Endothelial cell of umbilical vein (primary cell): ENCODE data around the gene PRSS33. TPM values are rescaled to one million over a fixed set of nuclear protein-coding genes. Genes with fewer than 3 reads are reported as not detected.

ENCODE experiments used
- BruUV-seq: library from RNA; stranded (reverse); fragments of 400-500 nt; replicated peaks from 2 replicates; lab custom pipeline; 2021; lab: Mats Ljungman, UMichigan
- CTCF ChIA-PET: fragments of 300-600, 350-600 bp; sonication (Branson Sonifier 250); formaldehyde crosslinking; loops from one replicate; lab custom pipeline; 2021; ENCODE audit warnings: antibody characterized with exemption, inconsistent platforms; lab: Charles Lee
- POLR2A ChIA-PET: fragments of 300-600, 350-600 bp; sonication (Branson Sonifier 250); formaldehyde crosslinking; loops from one replicate; lab custom pipeline; 2021; ENCODE audit warnings: antibody characterized with exemption, inconsistent platforms; lab: Charles Lee
- DNase-seq: peaks from one replicate; pipeline ENCODE4 v3.0.0-alpha.2; 2011; ENCODE audit warnings: low read depth, low spot score
- FAIRE-seq: peaks from 2 replicates; lab custom pipeline; 2011; peaks lifted over from hg19 to GRCh38; lab: Jason Lieb, UNC
- H2AFZ ChIP-seq: 2 replicates; pipeline ENCODE4 v1.6.0; 2012; ENCODE audit warnings: low read depth, low read length, control low read depth, inconsistent platforms
- H3K27ac ChIP-seq: 2 replicates; pipeline ENCODE4 v1.5.1; 2011; ENCODE audit warnings: low read depth, mild to moderate bottlenecking, control low read depth, low read length, moderate library complexity; ENCODE audit not compliant: insufficient read depth
- H3K27me3 ChIP-seq, 2 experiments: 2 replicates each; pipeline versions ENCODE4 v1.6.0 to v1.6.1; 2011; ENCODE audit warnings: low read length in 2 of 2, mixed read lengths in 1 of 2; ENCODE audit not compliant: control insufficient read depth in 2 of 2, insufficient read depth in 2 of 2
- H3K36me3 ChIP-seq, 2 experiments: 2 replicates in 1 of 2; 3 replicates in 1 of 2; pipeline ENCODE4 v1.5.1; 2011; ENCODE audit warnings: low read length in 2 of 2, mild to moderate bottlenecking in 1 of 2, moderate library complexity in 1 of 2; ENCODE audit not compliant: control insufficient read depth in 2 of 2, insufficient read depth in 2 of 2; ENCODE audit errors: extremely low read depth in 1 of 2
- H3K4me1 ChIP-seq: 3 replicates; pipeline ENCODE4 v1.5.1; 2011; ENCODE audit warnings: mild to moderate bottlenecking, low read length; ENCODE audit not compliant: control insufficient read depth, insufficient read depth; ENCODE audit errors: extremely low read depth
- H3K4me2 ChIP-seq: 2 replicates; pipeline ENCODE4 v1.6.1; 2011; ENCODE audit warnings: low read length, control low read depth, mixed read lengths; ENCODE audit not compliant: insufficient read depth
- H3K4me3 ChIP-seq, 3 experiments: fragments of 200-600 bp in 1 of 3; sonication (generic), shearing (Covaris generic) in 1 of 3; replicated peaks in 1 of 3; 2 replicates each; pipeline ENCODE4 v1.5.1; 2011 to 2016; ENCODE audit warnings: control low read depth in 3 of 3, low read length in 3 of 3, mild to moderate bottlenecking in 2 of 3, inconsistent platforms in 1 of 3, low read depth in 1 of 3, moderate library complexity in 1 of 3; ENCODE audit not compliant: insufficient read depth in 1 of 3
- H3K79me2 ChIP-seq: 2 replicates; pipeline ENCODE4 v1.6.0; 2012; ENCODE audit warnings: low read length, inconsistent platforms; ENCODE audit not compliant: control insufficient read depth, insufficient read depth
- H3K9ac ChIP-seq: replicated peaks from 2 replicates; pipeline ENCODE3; 2011; ENCODE audit warnings: low read length, control low read depth; ENCODE audit not compliant: insufficient read depth; ENCODE audit errors: extremely low read depth
- H3K9me1 ChIP-seq: replicated peaks from 3 replicates; pipeline ENCODE4 v1.6.0; 2011; ENCODE audit warnings: mild to moderate bottlenecking, low read length; ENCODE audit not compliant: control insufficient read depth, insufficient read depth; ENCODE audit errors: extremely low read depth
- H3K9me3 ChIP-seq: replicated peaks from 2 replicates; pipeline ENCODE4 v1.5.1; 2012; ENCODE audit warnings: low read length, inconsistent platforms; ENCODE audit not compliant: control insufficient read depth, insufficient read depth
- H4K20me1 ChIP-seq: replicated peaks from 2 replicates; pipeline ENCODE3; 2011; ENCODE audit warnings: mild to moderate bottlenecking, low read length; ENCODE audit not compliant: control insufficient read depth, insufficient read depth; ENCODE audit errors: extremely low read depth
- EZH2 ChIP-seq: IDR thresholded peaks from 2 replicates; pipeline ENCODE4 v1.6.1; 2012; ENCODE audit warnings: borderline replicate concordance, low read depth, mild to moderate bottlenecking, moderate library complexity, low read length, inconsistent platforms; ENCODE audit not compliant: severe bottlenecking
- FOS ChIP-seq: IDR thresholded peaks from 2 replicates; pipeline ENCODE4 v1.6.1; 2011; ENCODE audit warnings: mild to moderate bottlenecking, low read length, moderate library complexity, borderline replicate concordance; ENCODE audit not compliant: insufficient read depth
- GATA2 ChIP-seq: IDR thresholded peaks from 2 replicates; pipeline ENCODE4 v1.7.0; 2011; ENCODE audit warnings: low read depth, mild to moderate bottlenecking, moderate library complexity, mixed read lengths, low read length; ENCODE audit not compliant: insufficient read length, insufficient read depth
- JUN ChIP-seq: IDR thresholded peaks from 2 replicates; pipeline ENCODE4 v1.6.1; 2011; ENCODE audit warnings: borderline replicate concordance, low read depth; ENCODE audit not compliant: insufficient read length, insufficient read depth
- MYC ChIP-seq: IDR thresholded peaks from one replicate; pipeline ENCODE4 v1.6.1; 2011; ENCODE audit warnings: mild to moderate bottlenecking, low read depth, low read length
- POLR2A ChIP-seq: IDR thresholded peaks from 2 replicates; pipeline ENCODE4 v1.6.1; 2012; ENCODE audit warnings: low read depth, mild to moderate bottlenecking, control low read depth, low read length
- POLR2AphosphoS5 ChIP-seq: IDR thresholded peaks from 2 replicates; pipeline ENCODE4 v1.6.1; 2012; ENCODE audit warnings: low read depth, mild to moderate bottlenecking, control low read depth, low read length, moderate library complexity; ENCODE audit not compliant: insufficient read depth
- dilution Hi-C: fragments of 300-500 bp; cut with MboI; formaldehyde crosslinking; loops from one replicate; pipeline ENCODE4 v1.15.0; 2019; ENCODE audit warnings: low sequenced_read_pairs; ENCODE audit not compliant: extremely low pct_ligation_motif_present
- intact Hi-C: fragments of 100-400 bp; cut with micrococcal nuclease; formaldehyde crosslinking; loops from one replicate; pipeline ENCODE4 v1.10.0; 2022
- polyA plus RNA-seq, 4 experiments: library from polyadenylated mRNA; depleted of rRNA in 3 of 4; stranded (reverse) in 3 of 4; unstranded in 1 of 4; fragments of >200 nt; gene quantifications; 2 replicates each; pipeline versions ENCODE4 v1.2.1 to v1.2.3, GENCODE V29; 2011 to 2012; ENCODE audit warnings: missing spikeins in 1 of 4
- total RNA-seq: library from RNA; stranded (reverse); gene quantifications from 2 replicates; pipeline ENCODE4 v1.2.3, GENCODE V29; 2021
- TF ChIP-seq, protein P1 (sequence below), 2 donors: IDR thresholded peaks; 1 replicate in 1 of 2; 2 replicates in 1 of 2; pipeline ENCODE4 v1.5.1; 2011; ENCODE audit warnings: low read length in 2 of 2, mild to moderate bottlenecking in 2 of 2, moderate library complexity in 2 of 2, control low read depth in 1 of 2, inconsistent platforms in 1 of 2, low read depth in 1 of 2; ENCODE audit not compliant: insufficient read depth in 1 of 2; ENCODE audit errors: extremely low read depth in 1 of 2
- TF ChIP-seq, protein P2 (sequence below): IDR thresholded peaks from 2 replicates; pipeline ENCODE4 v1.6.1; 2011; ENCODE audit not compliant: insufficient read depth, insufficient read length

Gene PRSS33
- total and polyA plus RNA-seq, 2 donors (not counting 3 experiments of a cell fraction or from before 2014, with no cell fraction given): not detected

DNA sequence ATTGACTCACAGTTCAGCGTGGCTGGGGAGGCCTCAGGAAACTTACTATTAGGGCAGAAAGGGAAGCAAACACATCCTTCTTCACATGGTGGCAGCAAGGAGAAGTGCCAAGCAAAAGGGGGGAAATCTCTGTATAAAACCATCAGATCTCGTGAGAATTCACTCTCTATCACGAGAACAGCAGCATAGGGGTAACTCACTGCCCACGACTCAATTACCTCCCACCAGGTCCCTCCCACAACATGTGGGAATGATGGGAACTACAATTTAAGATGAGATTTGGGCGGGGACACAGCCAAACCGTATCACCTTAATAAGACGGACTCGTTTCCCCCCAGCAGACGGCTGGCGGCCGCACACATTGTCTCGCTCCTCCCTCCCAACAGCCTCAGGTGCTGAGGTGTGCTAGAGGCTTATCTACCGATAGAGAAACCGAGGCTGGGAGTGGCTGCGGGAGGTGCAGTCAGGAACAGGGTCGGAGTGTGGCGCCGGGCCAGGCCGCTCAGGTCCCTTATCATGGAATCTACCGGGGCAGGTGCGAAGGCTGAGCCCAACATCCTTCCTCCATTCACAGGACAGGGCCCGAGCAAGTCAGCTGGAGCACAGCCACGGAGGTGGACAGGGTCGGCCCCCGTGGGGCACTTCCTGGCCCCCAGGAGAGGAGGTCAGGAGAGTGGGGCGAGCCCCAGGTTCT is 37.8 kb upstream of the PRSS33 start:
- no peak for FAIRE-seq
- intact Hi-C loops: no loop called here
- Histone ChIP-seq H3K4me3 (no peak overlapping the region), H3K4me2 (no peak overlapping the region), H3K27me3 (no peaks in the 10 kb centered on the region), H3K4me1 (peaks cover 1% of the 10 kb centered on the region), H3K9me1 (no peaks in the 10 kb centered on the region), H3K36me3 (no peaks in the 10 kb centered on the region), H3K9ac (no peak overlapping the region), H2AFZ (no peak overlapping the region), H3K27ac (no peak overlapping the region), H3K9me3 (no peaks in the 10 kb centered on the region), H4K20me1 (no peaks in the 10 kb centered on the region), H3K79me2 (no peaks in the 10 kb centered on the region)
- POLR2A ChIA-PET: no interaction called here
- no peak for TF ChIP-seq EZH2
- TF ChIP-seq JUN: no peak
- TF ChIP-seq, protein P1, sequence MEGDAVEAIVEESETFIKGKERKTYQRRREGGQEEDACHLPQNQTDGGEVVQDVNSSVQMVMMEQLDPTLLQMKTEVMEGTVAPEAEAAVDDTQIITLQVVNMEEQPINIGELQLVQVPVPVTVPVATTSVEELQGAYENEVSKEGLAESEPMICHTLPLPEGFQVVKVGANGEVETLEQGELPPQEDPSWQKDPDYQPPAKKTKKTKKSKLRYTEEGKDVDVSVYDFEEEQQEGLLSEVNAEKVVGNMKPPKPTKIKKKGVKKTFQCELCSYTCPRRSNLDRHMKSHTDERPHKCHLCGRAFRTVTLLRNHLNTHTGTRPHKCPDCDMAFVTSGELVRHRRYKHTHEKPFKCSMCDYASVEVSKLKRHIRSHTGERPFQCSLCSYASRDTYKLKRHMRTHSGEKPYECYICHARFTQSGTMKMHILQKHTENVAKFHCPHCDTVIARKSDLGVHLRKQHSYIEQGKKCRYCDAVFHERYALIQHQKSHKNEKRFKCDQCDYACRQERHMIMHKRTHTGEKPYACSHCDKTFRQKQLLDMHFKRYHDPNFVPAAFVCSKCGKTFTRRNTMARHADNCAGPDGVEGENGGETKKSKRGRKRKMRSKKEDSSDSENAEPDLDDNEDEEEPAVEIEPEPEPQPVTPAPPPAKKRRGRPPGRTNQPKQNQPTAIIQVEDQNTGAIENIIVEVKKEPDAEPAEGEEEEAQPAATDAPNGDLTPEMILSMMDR (IDR thresholded peaks at IDR 0.05; ENCODE audit: extremely low read depth in 1 of 2, insufficient read depth in 1 of 2, low read depth in 1 of 2, low read length in 2 of 2): no peak
- no peak for TF ChIP-seq FOS
- TF ChIP-seq POLR2AphosphoS5: no peak
- no peak for TF ChIP-seq GATA2
- TF ChIP-seq, protein P2, sequence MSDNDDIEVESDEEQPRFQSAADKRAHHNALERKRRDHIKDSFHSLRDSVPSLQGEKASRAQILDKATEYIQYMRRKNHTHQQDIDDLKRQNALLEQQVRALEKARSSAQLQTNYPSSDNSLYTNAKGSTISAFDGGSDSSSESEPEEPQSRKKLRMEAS: no peak
- TF ChIP-seq MYC: no peak
- no peak for TF ChIP-seq POLR2A
- CTCF ChIA-PET: interaction anchor here (1.8 kb wide), 1 partner anchor 14 kb away, joined by 7 read pairs; no protein-coding TSS in a partner anchor
- DNase-seq: no peak
- BruUV-seq: no TSS peak
- dilution Hi-C loops: no loop called here
